ENCODE data around the gene VAMP5.
"Not testable (repeated sequence)": the region's sequence is repeated elsewhere in the genome, so short reads cannot be mapped to it uniquely, and the experiment has no call there.

VAMP5 gene

DNA sequence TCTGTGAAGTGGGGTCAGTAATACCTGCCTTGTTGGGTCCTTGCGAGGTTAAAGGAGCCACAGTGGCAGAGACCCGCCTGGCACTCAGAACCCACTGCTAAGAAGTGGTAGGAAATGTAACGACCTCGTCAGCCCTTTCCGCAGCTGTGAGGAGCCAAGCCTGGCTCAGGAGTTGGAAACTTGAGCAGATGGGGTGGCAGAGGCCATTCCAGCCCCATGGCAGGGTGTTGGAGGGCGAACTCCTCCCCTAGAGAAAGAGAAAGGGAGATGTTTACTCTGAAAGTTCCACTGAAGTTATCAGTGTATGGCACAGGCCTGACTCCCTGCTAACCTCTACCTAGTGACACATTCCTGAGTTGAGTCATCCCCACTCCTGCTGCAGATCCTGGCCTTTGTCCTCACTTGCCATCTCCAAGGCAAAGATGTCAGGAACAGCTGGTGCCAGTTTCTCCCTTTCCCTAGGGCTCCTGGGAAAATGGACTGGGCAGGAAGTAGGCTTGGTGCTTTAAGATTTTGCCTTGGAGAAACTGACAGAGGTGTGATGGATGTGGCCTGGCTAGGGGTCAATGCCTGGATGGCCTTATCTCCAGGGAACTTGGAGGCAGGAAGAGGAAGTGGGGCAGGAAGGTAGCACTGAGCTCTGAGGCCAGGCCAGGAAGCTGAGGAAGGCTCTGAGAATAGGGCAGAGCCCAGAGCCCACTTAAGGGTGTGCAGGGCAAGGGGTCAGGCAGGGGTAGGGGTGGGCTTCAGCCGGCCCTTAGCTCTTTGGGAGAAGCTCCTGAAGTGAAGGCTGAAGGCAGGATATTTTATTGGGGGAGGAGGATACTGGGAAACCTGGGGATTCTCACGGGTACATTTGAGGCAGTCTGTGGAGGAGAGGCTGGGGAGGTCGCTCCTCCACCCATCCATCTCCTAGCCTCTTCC lies 888 bp downstream of the VAMP5 start:
- DNase-seq: no peak

DNA sequence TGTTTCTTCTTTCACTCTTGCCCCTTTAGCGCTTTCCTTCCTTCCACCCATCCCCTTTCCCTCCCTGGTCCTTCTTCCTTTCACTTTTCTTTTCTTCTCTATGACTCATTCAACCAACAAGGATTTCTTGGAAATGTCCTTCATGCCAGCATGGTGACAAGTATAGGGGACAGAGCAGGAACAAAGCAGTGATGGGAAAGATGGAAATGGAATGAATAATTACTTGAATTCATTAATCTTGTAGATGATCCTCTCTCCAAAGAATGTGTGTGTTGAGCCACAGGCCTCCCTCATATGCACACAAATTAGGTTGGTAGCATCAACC lies 1.5 kb downstream of the VAMP5 start:
- no peak for DNase-seq

DNA sequence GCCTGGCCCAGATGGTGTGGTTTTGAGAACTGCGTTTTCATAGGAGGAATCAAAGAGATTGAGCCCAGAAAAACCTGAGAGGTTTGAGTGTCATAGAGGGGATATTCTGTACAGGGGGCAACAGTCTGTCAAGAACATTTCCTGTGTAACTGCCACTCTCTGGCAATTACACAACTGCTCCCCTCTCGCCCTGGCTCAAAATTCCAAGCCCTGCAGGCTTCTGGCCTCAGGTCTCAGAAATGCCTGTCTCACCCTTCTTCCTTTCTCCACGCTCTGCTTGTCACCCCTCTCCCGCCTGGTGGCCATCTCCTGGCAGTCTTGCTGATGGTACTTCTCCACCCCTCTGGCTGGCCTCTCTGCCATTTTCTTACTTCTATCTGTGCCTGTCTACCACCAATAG lies 4.0 kb downstream of the VAMP5 start:
- no peak for DNase-seq

DNA sequence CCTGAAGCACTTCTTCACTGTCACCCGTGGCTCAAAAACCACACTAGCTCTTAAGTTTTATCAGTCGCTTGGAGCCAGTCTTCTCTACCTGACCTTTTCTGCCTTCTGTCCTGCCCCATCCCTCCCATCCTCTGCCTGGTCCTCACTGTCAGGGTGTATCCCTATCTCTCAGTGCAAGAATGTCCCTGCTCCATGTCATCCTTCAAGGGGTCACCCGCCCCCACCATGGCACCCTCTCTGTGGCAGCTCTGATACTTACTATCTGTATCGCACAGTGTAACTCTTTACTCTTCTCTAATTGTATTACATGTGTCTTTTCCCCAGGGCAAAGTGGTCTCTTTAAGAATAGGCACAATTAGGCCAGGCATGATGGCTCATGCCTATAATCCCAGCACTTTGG lies 4.4 kb downstream of the VAMP5 start:
- DNase-seq: no peak

DNA sequence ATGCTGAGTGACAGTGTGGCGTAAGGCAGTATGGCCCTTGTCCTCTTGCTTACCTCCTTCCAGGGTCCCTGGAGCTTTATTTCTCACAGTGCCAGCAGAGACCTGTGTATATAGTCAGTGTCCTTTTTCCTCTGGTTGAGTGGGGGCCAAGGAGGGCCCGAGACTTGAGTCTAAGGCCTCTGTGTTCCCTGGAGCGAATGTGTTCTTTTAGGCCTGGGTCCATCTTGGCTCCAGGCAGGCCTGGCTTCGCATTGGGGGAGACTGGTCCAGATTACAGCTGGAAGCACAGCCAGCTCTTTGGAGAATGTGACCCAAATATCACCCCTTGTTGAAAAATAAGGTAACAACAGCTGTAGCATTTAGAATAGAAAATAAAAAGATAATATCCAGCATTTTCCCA lies 5.0 kb downstream of the VAMP5 start:
- no peak for DNase-seq

DNA sequence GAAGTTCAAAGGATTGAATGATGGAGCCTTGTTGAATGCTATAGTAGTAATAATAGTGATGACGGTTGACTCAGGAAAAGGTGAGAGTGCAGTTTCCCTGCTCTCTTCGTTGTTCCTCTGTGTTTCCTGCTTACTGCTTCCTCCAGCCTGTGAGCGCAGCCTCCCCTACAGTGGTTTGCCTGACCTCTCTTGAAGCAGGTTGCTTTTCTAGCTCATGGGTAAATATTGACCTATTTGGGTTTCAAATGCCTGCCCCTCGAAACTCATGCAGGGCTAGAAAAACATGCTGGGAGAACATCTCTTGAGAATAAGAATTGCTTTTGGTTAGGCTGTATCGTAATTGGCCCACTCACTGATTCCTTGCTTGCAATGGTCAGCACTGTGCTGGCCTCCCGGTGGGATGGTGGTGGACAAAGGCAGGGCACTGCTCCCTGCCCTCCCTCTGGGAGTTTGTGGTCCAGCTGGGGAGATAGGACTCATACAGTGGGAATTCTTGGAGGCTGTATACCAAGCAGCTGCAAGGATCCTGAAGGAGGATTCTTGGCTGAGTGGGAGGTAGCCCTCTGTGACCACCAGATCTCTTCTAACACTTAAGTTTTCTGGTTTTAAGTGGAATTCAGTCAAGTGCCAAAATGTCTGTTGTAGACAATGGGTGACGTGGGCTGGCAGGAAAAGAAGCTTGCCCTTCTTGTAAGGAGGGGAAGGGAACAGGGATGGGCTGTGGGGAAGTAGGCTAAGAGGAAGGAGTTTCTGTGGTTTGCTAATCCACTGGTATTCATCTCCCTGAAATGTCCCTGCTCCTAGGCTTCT lies 6.0 kb downstream of the VAMP5 start:
- peak; percentile 77 for DNase-seq

DNA sequence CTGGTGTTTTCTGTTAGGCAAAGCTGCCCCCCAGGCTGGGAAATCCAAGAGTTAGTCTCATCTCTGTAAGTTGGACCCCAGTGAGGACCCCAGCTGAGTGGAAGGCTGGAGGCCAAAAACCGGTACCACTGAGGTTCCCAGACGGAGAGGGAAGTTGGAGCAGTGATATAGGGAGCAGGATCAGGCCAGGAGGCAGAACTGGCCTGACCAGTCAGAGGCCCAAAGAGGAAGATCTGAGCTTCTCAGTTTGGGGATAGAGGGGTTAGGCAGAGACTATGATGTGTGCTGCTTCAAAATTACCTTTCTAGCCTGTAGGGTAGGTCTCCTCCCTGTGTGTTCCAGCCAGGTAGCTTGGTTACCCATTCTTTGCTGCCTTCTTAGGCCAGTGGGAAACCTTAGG lies 6.7 kb downstream of the VAMP5 start:
- DNase-seq: no peak

DNA sequence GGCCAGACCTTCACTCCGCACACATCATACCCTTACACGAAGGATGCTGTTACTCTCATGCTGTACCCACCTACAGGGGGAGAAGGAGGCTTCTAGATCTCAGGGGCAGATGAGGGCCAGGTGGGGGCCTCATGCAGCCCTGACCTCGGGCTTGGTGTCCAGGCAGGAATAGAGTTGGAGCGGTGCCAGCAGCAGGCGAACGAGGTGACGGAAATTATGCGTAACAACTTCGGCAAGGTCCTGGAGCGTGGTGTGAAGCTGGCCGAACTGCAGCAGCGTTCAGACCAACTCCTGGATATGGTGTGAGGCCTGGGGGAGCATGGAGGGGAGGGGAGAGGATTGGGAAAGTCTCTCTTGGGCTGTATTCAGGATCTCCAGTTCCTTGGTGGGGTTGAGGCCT lies 7.3 kb downstream of the VAMP5 start:
- DNase-seq: no peak

DNA sequence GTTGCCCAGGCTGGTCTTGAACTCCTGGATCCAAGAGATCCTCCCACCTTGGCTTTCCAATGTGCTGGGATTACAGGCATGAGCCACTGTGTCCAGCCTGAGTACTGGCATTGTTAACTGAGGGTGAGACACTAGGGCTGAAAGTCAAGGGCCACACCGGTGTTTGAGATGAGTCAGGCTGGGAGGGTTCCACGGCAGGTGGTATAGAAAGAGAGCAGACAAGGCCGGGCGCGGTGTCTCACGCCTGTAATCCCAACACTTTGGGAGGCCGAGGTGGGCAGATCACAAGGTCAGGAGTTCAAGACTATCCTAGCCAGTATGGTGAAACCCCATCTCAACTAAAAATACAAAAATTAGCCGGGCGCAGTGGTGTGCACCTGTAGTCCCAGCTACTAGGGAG lies 8.1 kb downstream of the VAMP5 start:
- DNase-seq: not testable (repeated sequence)

DNA sequence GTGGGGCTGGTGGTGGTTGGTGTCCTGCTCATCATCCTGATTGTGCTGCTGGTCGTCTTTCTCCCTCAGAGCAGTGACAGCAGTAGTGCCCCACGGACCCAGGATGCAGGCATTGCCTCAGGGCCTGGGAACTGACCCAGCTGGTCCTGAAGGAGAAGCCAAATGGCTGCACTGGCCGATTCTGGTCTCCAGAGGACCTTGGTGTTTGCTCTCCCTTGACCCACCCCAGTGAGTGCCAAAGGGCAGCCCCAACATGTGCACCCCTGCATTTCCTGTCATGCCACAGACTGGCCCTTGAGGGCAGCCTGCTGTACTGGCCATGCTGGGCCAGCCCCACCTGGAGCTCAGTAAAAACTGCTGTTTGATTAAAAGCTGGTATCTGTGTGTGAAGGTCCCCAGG lies 8.8 kb downstream of the VAMP5 start:
- DNase-seq: no peak

DNA sequence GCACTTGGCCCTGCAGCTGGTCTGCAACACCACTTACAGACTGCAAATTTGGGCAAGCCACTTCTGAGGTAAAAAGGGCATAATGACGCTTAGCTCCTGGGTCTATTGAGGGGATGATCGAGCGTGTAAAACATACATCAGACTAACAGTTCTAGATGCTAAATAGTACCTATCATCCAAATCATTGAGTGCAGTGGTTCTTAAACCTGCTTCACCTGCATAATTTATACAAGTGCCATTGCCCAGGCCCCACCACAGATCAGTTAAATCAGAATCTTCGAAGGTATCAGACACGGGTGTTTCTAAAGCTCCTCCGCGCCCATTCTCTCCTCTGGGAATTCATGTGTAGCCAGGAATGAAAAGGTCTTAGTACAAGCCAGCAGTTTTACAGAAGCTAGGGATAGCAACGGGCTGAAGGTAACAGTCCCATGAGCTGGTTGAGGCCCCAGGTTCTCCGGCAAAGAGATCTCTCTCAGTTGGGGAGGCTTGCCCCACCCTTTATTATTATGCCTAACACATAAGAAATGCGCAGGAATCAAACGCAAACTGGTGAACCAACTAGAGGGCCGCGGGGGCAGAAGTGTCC lies 10.6 kb downstream of the VAMP5 start:
- no peak for DNase-seq

DNA sequence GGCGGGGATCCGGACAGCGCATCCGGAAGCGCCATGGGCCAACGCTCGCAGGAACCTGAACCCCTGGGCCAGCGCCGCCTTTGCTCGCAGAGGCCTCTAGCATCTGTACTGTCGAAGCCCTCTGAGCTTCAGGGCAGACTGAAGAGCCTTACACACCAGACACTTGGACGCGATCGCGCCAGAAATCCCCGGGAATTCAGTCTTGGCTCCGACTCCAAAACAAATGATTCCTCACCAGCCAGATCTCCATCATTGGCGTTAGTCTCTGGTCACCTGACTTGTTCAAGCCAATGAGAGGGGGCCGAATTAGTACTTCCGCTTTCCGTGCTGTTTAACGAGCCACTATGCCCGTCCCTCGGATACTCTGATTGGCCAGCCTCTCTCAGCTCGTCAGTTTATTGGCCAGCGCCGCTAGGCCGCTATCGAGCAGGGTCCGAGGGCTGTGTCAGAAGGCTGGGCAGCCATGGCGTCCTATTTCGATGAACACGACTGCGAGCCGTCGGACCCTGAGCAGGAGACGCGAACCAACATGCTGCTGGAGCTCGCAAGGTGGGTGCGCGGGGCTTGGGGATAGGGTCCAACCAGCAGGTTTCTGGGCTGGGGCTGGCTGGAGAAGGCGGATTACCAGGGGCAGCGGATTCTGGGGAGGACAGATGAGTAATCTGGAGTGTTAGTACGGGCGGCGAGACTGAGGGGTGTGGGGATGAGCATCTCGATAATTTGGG lies 11.2 kb downstream of the VAMP5 start, which contains the start of gene RNF181:
TSS of gene RNF181 (plus strand) at position 445 of the 725 bp plus-strand sequence. CDS start at position 464, 19 bp downstream.
- DNase-seq: peak; percentile 97

DNA sequence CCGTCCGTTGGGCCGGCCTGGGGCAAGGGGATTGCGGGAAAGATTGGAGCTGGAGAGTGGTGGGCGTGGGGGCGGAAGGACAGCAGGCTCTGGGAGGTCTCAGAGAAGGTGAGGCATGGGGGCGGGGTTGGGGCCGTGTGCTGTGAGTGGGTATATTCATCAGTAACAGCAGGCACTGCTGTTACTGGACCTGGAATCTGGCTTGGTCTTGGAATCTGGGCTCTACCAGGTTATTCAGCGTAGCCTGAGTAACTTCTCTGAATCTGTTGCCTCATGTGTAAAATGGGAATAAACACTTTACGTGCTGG lies 11.7 kb downstream of the VAMP5 start:
- DNase-seq: no peak

DNA sequence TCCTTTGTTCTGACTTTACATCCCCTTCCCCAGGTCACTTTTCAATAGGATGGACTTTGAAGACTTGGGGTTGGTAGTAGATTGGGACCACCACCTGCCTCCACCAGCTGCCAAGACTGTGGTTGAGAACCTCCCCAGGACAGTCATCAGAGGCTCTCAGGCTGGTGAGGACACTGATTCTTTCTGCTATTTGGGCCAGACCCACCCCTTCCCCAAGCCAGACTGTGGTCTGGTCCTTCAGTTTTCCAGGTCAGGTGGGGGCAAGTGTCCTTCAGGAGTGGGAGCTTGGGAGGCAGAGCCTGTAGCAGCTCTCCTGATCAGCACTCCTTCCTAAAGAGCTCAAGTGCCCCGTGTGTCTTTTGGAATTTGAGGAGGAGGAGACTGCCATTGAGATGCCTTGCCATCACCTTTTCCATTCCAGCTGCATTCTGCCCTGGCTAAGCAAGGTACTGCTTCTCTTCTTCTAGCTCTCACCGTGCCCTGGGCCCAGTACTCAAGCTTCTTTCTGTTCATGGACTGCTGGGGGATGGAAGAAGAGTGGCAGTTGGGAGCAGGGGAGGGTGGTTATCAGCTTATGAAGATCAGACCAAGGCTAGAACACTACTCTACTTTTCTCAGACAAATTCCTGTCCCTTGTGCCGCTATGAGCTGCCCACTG lies 12.4 kb downstream of the VAMP5 start:
- no peak for DNase-seq

DNA sequence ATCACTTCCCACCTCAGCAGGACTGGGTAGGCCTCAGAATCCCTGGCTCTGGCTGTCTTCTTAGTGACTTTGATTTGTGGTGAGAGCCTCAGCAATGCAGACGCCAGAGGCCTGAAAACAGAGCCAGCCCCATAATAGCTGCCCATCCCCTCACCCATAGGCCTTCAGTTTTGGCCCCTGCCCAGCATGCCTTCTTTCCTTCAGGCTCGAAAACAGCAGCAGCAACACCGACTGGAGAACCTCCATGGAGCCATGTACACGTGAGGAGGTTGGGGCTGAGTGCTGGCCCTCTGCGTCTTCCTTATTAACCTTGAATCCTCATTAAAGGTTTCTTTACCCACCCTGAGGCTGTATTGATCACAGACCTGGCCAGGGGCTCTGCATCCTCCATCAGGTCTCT lies 13.0 kb downstream of the VAMP5 start:
- no peak for DNase-seq

DNA sequence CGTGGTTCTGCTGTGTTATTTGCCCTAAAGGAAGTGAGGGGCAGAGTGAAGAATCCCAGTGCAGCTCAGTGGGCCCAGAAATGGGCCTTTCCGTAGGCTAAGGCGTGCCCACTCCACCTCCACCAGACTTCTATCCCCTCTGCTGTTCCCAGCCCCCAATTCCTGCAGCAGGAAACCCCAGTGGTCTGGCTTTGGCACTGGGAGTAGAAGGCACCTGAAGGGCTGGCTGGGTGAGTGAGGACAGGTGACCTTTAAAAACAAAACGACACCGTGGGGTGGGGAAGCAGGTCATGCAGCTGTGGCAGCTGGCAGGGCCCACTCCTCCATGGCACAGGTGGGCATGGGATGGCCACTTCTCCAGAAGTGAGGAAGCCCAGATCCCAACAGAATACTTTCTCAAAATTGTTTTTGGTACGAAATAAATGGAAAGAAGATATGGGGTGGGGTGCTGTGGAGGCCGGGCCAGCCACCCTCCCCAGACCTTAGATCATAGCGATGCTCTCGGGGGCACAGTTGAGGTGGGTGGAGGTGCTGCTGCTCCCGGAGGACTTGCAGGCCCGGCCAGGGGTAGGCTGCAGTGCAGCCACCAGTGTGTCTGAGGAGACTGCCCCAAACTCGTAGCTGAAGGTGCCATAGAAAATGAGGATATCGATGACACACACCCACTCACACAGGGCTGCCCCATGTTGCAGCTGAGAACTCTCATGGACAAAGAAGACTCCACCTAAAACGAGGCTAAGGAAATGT lies 14.5 kb downstream of the VAMP5 start:
- DNase-seq: no peak

DNA sequence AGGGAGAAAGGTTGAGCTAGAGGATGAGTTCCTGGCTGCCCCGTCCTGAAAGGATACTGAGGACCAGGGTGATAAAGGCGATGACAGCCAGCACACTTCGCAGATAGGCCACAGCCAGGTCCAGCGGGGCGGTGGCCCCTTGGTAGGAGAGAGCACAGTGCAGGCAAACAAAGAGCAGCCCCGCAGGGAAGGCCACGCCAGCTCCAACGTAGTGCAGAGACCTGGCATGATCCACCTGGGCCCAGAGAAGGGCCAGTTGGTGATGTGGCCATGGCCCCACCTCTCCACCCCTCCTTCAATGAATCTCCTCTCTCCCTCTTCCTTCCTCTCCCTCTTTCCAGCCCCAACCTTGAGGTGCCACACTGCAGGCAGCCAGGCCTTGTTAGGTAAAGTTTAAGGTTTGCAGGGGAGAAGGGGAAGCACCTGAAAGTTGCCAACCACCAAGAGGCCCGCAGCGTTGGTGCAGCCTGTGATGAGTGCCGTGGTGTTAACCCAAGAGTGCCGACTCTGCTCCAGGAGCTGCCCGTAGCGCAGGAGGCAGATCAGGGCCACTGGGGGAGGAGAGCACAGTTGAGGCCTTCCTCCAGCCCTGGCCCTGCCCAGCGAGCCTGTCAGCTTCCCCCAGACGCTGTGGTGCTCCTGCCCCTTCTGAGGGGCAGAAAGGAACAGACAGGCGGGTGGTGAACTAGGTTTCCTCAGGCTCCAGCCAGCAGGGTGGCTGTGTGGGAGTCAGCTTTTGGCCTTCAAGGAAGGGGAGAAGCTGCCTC lies 15.4 kb downstream of the VAMP5 start:
- no peak for DNase-seq

DNA sequence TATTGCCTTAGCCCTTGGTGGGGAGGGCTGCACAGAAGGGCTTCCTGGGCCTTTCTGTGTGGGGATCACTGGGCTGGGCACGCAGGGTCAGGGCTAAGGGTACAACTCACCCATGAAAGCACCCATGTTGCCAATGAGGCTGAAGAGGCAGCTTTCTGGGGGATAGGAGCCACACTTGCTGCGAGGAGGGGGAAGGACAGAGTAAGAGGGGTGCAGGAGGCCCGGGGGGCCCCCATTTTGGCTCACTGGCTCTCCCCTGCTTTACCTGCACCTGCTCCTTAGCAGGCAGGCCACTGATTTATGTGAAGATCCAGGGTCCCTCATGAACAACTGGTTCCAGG lies 16.0 kb downstream of the VAMP5 start:
- no peak for DNase-seq

DNA sequence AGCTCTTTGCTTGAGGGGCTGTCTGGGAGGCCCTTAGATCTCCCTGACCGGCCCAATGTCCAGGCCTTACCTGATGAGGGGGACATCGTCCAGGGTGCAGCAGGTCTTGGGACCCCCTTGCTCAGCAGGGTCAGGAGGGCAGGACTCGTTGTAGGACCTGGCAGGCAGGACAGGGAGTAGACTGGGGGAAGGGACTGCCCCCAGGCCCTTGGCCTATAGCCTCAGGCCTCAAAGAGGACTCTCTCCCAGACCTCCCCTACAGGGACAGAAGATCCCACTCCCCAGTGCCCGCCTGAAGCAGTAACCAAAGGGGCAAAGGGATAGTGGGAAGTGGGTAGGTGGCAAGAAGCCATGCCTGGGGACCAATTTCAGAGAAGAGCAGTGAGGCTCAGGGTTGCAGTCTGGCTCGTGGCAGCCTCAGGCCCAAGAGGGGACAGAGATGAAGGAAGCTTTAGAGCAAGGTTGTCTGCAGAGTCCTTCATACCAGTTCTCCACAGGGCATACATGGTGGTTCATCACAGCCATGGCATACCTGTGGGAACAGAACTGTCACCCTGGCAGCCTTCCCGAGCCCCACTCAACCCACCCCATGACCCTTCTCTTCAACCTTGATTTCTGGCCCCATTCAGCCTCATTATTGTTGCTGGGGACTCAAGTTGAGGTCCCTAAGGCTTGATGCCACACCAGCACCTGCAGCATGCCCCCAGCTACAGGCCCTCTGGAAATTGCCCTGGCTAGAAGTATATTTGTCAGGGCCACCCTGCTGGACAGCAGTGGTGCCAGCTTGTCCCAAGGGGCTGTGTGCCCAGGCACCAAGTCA lies 16.9 kb downstream of the VAMP5 start:
- DNase-seq: no peak

DNA sequence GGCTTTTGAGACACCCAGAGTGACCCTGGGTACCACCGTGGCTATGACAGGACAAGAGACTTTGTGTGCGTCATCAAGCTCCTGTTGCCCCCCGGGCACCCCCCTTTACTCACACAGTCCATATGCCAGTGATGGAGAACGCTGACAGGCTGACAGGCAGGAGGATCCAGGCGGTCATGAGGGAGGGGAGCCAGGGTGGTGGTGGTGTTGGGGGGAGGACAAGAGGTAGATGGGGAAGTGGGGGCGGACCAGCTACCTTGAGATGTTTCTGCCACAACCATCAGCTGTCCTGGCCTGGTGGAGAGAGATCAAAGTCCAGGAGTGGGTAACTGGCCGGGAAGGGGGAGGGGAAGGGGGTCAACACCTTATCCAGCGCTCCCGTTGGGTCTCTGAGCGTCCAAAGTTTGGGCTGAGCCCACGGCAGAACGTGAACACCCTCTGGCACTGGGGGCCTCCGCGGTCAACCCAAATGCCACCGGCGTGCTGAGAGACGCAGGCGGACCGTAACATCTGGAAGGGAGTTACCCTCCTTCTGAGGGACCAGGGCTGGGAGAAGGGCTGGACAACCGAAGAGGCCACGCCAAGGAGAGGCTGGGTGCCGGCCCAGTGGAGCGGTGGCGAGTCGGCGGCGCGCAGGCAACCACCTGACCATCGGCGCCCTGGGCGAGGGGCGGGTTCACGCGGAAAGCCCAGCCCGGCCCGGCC lies 17.7 kb downstream of the VAMP5 start:
- DNase-seq: no peak

Data from DMS153 (cell line).